Karpas-422 (cell line): ENCODE data around the gene WWP2. TPM values are rescaled to one million over a fixed set of nuclear protein-coding genes. Genes with fewer than 3 reads are reported as not detected.

Source experiments
- DNase-seq: peaks from one replicate; pipeline ENCODE4 v3.0.0-alpha.2; 2015
- H2AFZ ChIP-seq: fragments of 200-600 bp; sonication (generic); 2 replicates; pipeline ENCODE4 v1.6.1; 2014; ENCODE audit warnings: antibody characterized with exemption, low read length, mixed read lengths
- H3K27ac ChIP-seq: fragments of 200-600 bp; sonication (generic); 2 replicates; pipeline ENCODE4 v1.5.1; 2014; ENCODE audit warnings: mild to moderate bottlenecking, low read length, moderate library complexity
- H3K27me3 ChIP-seq: fragments of 200-600 bp; sonication (generic); 2 replicates; pipeline ENCODE4 v1.6.1; 2014; ENCODE audit warnings: low read length, mixed read lengths
- H3K36me3 ChIP-seq: fragments of 200-600 bp; sonication (generic); 2 replicates; pipeline ENCODE4 v1.6.1; 2014; ENCODE audit warnings: low read length, mixed read lengths; ENCODE audit not compliant: insufficient read depth
- H3K4me1 ChIP-seq: fragments of 200-600 bp; sonication (generic); 2 replicates; pipeline ENCODE4 v1.6.1; 2014; ENCODE audit warnings: mild to moderate bottlenecking, low read length, mixed read lengths
- H3K4me2 ChIP-seq: fragments of 200-600 bp; sonication (generic); 2 replicates; pipeline ENCODE4 v1.6.1; 2014; ENCODE audit warnings: low read length, low read depth, mild to moderate bottlenecking; ENCODE audit not compliant: poor library complexity, severe bottlenecking
- H3K4me3 ChIP-seq: fragments of 200-600 bp; sonication (generic); 2 replicates; pipeline ENCODE4 v1.5.1; 2014; ENCODE audit warnings: mild to moderate bottlenecking, antibody characterized with exemption, low read length, mixed read lengths
- H3K79me2 ChIP-seq: fragments of 200-600 bp; sonication (generic); 2 replicates; pipeline ENCODE4 v1.6.1; 2014; ENCODE audit warnings: mild to moderate bottlenecking, low read length, mixed read lengths
- H3K9ac ChIP-seq: fragments of 200-600 bp; sonication (generic); 2 replicates; pipeline ENCODE4 v1.6.0; 2014; ENCODE audit warnings: low read length
- H3K9me2 ChIP-seq: fragments of 200-600 bp; sonication (generic), shearing (Covaris generic); replicated peaks from 2 replicates; pipeline ENCODE4 v1.6.0; 2014; ENCODE audit warnings: mild to moderate bottlenecking, low read length, moderate library complexity; ENCODE audit not compliant: insufficient read depth
- H3K9me3 ChIP-seq: fragments of 300-700, 200-600 bp; sonication (generic); 2 replicates; pipeline ENCODE4 v1.6.1; 2014; ENCODE audit warnings: low read length, mixed read lengths
- H4K20me1 ChIP-seq: fragments of 200-600 bp; sonication (generic); 2 replicates; pipeline ENCODE4 v1.6.1; 2014; ENCODE audit warnings: mild to moderate bottlenecking, antibody characterized with exemption, low read length, low read depth; ENCODE audit not compliant: insufficient read depth
- total RNA-seq: library from RNA; depleted of rRNA; stranded (reverse); fragments of >200 nt; shearing (Covaris generic); gene quantifications from 2 replicates; pipeline ENCODE4 v1.2.3, GENCODE V29; 2014; ENCODE audit warnings: low replicate concordance

Gene WWP2
- total RNA-seq, 1 experiment from 2014 or later: 30.7 TPM

DNA sequence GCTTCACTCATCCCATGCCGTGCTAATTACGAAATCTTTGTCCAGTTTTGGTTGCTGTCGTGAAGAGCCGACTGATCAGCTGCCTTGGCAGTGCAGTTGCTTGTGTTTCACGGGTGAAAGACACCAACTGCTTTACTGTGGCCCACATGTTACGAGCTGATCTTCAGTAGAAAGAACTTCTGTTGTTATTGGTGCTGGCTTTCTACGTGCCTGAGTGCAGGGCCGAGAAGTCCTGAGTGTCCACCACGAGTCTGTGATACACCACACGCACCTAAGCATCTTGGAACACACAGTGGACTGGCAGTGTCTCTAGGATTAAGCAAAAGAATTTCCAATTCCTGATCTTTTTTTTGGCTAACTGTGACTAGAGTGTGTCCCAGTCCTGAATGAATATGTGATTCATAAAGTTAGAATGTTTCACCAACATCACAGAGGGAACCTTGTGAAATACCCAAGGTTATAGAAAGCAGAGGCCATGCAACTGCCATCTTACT, 118.6 kb downstream of the WWP2 start:
- Histone ChIP-seq H2AFZ (no peak overlapping the region), H3K4me1 (no peaks in the 10 kb centered on the region), H3K36me3 (peaks cover 4% of the 10 kb centered on the region; the same call in 1 of the 2 replicates), H3K27me3 (no peaks in the 10 kb centered on the region), H3K79me2 (peaks cover 9% of the 10 kb centered on the region; the same call in 1 of the 2 replicates), H3K4me2 (no peak overlapping the region), H3K9me3 (no peaks in the 10 kb centered on the region), H3K9me2 (no peaks in the 10 kb centered on the region), H3K9ac (no peak overlapping the region), H3K4me3 (no peak overlapping the region), H4K20me1 (no peaks in the 10 kb centered on the region), H3K27ac (no peak overlapping the region)
- no peak for DNase-seq

DNA sequence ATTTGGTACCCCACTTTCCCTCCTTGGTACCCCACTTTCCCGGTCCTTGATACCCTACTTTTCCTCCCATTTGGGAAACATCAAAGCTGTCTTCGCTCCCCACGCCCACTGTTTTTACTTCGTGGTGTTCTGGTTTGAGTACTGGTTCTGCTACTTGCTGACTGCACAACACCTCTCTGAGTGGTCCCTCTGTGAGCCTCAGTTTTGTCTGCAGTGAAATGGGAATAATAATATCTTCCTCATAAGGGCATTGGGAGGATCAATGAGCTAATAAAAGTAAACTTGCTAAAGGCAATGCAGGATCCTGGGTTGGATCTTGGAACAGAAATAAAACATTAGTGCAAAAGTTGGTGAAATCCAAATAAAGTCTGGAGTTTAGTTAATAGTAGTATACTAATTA, 119.0 kb downstream of the WWP2 start:
- H3K4me1 ChIP-seq: no peaks in the 10 kb centered on the region
- no peaks in the 10 kb centered on the region for H3K9me3 ChIP-seq
- peaks cover 2% of the 10 kb centered on the region; the same call in 1 of the 2 replicates for H3K36me3 ChIP-seq
- no peak overlapping the region for H3K27ac ChIP-seq
- H3K79me2 ChIP-seq: peaks cover 9% of the 10 kb centered on the region; the same call in 1 of the 2 replicates
- no peaks in the 10 kb centered on the region for H3K9me2 ChIP-seq
- no peaks in the 10 kb centered on the region for H4K20me1 ChIP-seq
- H3K4me2 ChIP-seq: no peak overlapping the region
- H3K4me3 ChIP-seq: no peak overlapping the region
- no peak overlapping the region for H2AFZ ChIP-seq
- DNase-seq: no peak
- H3K9ac ChIP-seq: no peak overlapping the region
- H3K27me3 ChIP-seq: no peaks in the 10 kb centered on the region

DNA sequence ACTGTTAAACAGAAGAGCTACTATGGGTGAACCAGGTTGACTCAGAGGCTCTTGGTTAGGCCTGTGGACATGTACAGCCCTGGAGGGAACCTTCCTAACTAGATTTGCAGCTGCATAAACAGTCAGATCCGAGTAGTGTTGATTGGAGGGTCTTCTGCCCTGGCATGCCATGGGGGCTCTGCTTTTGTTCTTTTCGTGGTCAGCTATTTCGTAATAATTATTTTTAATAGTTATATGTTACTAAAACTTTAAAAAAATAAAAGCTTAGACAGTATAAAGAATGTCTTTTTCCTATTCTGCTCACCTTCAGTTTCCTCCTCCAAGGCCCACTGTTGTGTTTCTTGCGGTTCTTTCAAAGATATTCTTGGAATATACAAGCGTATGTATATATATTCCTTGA, 121.6 kb downstream of the WWP2 start:
- H3K9me2 ChIP-seq: no peaks in the 10 kb centered on the region
- H3K36me3 ChIP-seq: no peaks in the 10 kb centered on the region
- no peaks in the 10 kb centered on the region for H3K9me3 ChIP-seq
- H3K27ac ChIP-seq: no peak overlapping the region
- H4K20me1 ChIP-seq: no peaks in the 10 kb centered on the region
- no peaks in the 10 kb centered on the region for H3K27me3 ChIP-seq
- H3K4me2 ChIP-seq: no peak overlapping the region
- H3K79me2 ChIP-seq: peaks cover 9% of the 10 kb centered on the region; the same call in 1 of the 2 replicates
- H3K9ac ChIP-seq: no peak overlapping the region
- no peak overlapping the region for H2AFZ ChIP-seq
- no peak for DNase-seq
- no peak overlapping the region for H3K4me3 ChIP-seq
- H3K4me1 ChIP-seq: peaks cover 16% of the 10 kb centered on the region

DNA sequence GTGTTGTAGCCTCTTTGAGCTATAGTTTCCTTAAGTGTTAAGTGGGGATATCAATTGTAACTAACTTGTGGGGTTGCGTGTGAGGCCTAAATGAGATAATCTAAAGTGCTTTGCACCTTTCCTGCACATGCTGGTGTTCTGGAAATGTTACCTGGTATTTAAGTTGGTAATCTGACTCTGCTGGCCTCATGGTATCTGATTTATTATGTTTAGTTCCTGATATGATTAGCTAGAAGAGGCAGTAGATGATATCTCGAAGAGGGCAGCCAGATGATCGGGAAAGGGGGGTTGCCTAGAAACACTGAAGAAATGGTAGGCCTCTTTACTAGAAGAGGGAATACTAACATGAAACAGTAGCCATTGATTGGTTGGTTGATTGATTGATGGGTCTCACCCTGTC, 123.6 kb downstream of the WWP2 start:
- Histone ChIP-seq H3K4me3 (no peak overlapping the region), H3K36me3 (no peaks in the 10 kb centered on the region), H3K9me3 (no peaks in the 10 kb centered on the region), H2AFZ (no peak overlapping the region), H3K4me1 (peaks cover 16% of the 10 kb centered on the region), H4K20me1 (no peaks in the 10 kb centered on the region), H3K4me2 (no peak overlapping the region), H3K9me2 (no peaks in the 10 kb centered on the region), H3K9ac (no peak overlapping the region), H3K79me2 (peaks cover 5% of the 10 kb centered on the region; the same call in 1 of the 2 replicates), H3K27ac (no peak overlapping the region), H3K27me3 (no peaks in the 10 kb centered on the region)
- no peak for DNase-seq

DNA sequence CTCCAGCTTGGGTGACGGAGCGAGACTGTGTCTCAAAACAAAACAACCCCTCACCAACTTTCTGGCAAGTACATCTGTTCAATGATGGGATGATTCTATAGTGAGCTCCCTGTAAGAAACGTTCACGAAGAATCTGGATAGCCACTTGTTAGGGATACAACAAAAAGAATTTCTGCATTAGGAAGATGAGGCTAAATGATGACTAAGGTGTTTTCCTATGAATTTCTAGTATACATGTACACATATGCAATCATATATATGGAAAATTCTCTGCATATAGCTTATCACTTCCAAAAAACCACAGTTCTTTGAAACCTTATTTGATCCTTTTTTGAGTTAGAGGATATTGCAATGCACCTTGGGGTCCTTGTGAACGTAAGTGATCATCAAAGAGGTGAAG, 124.6 kb downstream of the WWP2 start:
- H3K4me3 ChIP-seq: no peak overlapping the region
- no peaks in the 10 kb centered on the region for H3K36me3 ChIP-seq
- no peak for DNase-seq
- H3K9me3 ChIP-seq: no peaks in the 10 kb centered on the region
- H3K79me2 ChIP-seq: no peaks in the 10 kb centered on the region
- H2AFZ ChIP-seq: no peak overlapping the region
- H3K9ac ChIP-seq: no peak overlapping the region
- H3K27ac ChIP-seq: no peak overlapping the region
- H3K27me3 ChIP-seq: no peaks in the 10 kb centered on the region
- no peaks in the 10 kb centered on the region for H3K9me2 ChIP-seq
- H3K4me1 ChIP-seq: peaks cover 23% of the 10 kb centered on the region
- H3K4me2 ChIP-seq: no peak overlapping the region
- H4K20me1 ChIP-seq: no peaks in the 10 kb centered on the region

DNA sequence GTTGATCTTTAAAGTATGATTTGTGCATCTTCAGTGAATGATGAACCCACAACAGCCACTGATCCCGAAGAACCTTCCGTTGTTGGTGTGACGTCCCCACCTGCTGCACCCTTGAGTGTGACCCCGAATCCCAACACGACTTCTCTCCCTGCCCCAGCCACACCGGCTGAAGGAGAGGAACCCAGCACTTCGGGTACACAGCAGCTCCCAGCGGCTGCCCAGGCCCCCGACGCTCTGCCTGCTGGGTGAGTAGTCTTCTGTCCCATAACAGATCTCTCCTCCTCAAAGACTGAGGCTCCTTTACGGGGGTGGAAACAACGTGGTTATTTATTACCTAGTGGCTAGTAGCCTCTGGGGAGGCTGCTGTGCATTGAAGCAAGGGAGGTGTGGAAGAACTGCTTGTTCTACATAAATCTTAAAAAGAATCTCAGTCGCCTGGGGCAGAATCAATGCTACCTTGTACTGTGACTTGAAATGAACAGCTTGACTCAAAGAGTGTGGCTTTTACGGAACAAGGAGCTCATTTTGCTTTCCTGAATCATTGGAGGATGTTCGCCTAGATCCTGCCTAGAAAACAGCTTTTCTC, 126.0 kb downstream of the WWP2 start:
- no peaks in the 10 kb centered on the region for H3K9me3 ChIP-seq
- H3K79me2 ChIP-seq: no peaks in the 10 kb centered on the region
- H3K9me2 ChIP-seq: no peaks in the 10 kb centered on the region
- H3K4me3 ChIP-seq: no peak overlapping the region
- no peaks in the 10 kb centered on the region for H4K20me1 ChIP-seq
- H3K27me3 ChIP-seq: no peaks in the 10 kb centered on the region
- no peaks in the 10 kb centered on the region for H3K36me3 ChIP-seq
- peak overlapping the region; percentile 24; the same call in 1 of the 2 replicates for H3K27ac ChIP-seq
- H3K4me2 ChIP-seq: no peak overlapping the region
- no peak overlapping the region for H2AFZ ChIP-seq
- H3K4me1 ChIP-seq: peaks cover 29% of the 10 kb centered on the region
- H3K9ac ChIP-seq: no peak overlapping the region
- peak; percentile 69 for DNase-seq

DNA sequence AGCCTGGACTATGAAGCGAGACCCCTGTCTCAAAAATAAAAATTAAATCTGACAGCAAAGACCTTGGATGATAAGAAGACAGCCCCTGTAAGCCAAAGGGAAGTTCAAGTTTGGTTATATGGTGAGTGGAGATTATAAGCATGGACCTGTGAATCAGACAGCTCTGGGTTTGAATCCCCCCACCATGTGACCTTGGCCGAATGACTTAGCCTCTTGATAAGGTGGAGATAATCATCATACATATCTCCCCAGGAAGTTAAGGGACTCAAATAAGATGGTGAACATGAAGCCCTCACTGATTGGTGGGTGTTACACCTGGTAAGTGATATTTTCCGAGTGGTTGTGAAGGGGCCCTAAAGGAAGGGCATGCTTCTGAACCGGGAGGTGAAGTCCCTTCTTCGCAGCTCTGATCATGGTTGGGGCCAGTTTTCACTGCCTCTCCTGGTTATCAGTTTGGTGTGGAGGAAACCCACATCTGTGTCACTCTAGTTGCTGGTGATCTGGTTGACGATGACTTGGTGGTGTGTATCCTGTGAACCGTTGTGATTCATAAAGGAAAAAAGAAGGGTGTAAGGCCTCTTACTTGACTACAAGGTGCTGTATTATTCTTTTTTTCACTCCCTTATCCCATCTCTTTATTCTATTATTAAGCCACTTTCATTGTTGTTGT, 127.3 kb downstream of the WWP2 start:
- no peaks in the 10 kb centered on the region for H3K9me3 ChIP-seq
- no peak for DNase-seq
- no peak overlapping the region for H3K4me2 ChIP-seq
- H3K9me2 ChIP-seq: no peaks in the 10 kb centered on the region
- peaks cover 42% of the 10 kb centered on the region for H3K4me1 ChIP-seq
- H3K9ac ChIP-seq: no peak overlapping the region
- no peaks in the 10 kb centered on the region for H4K20me1 ChIP-seq
- H2AFZ ChIP-seq: no peak overlapping the region
- H3K27ac ChIP-seq: no peak overlapping the region
- no peaks in the 10 kb centered on the region for H3K79me2 ChIP-seq
- no peaks in the 10 kb centered on the region for H3K36me3 ChIP-seq
- no peaks in the 10 kb centered on the region for H3K27me3 ChIP-seq
- H3K4me3 ChIP-seq: no peak overlapping the region

DNA sequence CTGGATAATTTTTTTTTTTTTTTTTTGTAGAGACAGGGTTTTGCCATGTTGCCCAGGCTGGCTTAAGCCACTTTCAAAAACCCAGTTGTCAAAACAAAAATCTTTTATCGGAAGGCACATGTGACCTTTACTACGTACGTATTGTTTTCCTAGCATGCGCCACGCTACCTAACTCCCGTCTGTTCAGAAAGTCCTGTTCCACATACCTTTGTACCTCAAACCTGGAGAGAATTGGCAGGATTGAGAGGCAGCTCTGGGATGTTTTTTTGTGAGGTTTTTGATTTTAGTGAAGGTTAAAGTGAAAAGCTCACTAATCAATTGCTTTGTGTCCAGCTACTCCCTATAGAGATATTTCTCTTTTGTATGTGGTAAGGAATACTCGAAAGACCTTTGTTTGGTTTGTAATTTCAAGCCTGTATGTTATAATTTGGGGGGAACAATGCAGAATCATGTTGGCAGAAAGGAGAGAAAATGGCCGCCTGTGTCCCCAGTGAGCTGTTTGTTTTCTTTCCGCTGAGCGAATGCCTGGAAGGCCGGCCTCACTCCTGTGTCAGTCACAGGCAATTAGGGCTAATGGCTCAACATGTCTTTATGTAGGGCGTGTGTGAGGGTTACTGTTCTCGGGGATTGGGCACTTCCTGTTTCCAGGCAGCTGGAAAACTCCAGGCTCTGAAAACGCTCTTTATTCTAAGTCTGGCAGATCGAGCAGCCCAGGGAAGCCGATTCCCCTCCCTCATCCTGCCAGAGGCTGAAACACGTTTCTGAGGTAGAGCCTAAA, 128.2 kb downstream of the WWP2 start:
- H3K4me2 ChIP-seq: no peak overlapping the region
- H2AFZ ChIP-seq: no peak overlapping the region
- H3K27me3 ChIP-seq: no peaks in the 10 kb centered on the region
- H3K9me2 ChIP-seq: no peaks in the 10 kb centered on the region
- no peaks in the 10 kb centered on the region for H3K9me3 ChIP-seq
- no peaks in the 10 kb centered on the region for H4K20me1 ChIP-seq
- no peak overlapping the region for H3K9ac ChIP-seq
- no peaks in the 10 kb centered on the region for H3K79me2 ChIP-seq
- no peaks in the 10 kb centered on the region for H3K36me3 ChIP-seq
- DNase-seq: no peak
- H3K4me1 ChIP-seq: peaks cover 47% of the 10 kb centered on the region
- no peak overlapping the region for H3K4me3 ChIP-seq
- H3K27ac ChIP-seq: no peak overlapping the region
